ENCODE results near the gene JAK2. TPM values are rescaled to one million over a fixed set of nuclear protein-coding genes. Genes with fewer than 3 reads are reported as not detected.

JAK2 gene
- total and polyA plus RNA-seq, 9 of the 15 experiments (the other 6 are each of a cell fraction or from before 2014, with no cell fraction given), result 4.7 to 23.4 (median 15.3) TPM

GRCh38 chr9:4982721-4983482, 2.2 kb upstream of the JAK2 start:
- BruUV-seq (replicated peaks), result no TSS peak
- ATAC-seq, result no peak
- H3K4me1 ChIP-seq (replicated peaks in 1 of 2; ENCODE audit: control insufficient read depth in 2 of 2, insufficient read depth in 2 of 2, low read length in 2 of 2), result peaks cover 14 to 25% of the 10 kb centered on the region in 2 experiments; a peak in 4 of 5 replicates
- DNase-seq (ENCODE audit: extremely low read depth in 1 of 4, low spot score in 3 of 4), result no peak
- FAIRE-seq, result peak; percentile 35
- H4K20me1 ChIP-seq (replicated peaks; ENCODE audit: control insufficient read depth, insufficient read depth, low read length), result no peaks in the 10 kb centered on the region
- H3K9ac ChIP-seq (ENCODE audit: insufficient read depth in 1 of 2, low read depth in 2 of 2, low read length in 2 of 2), result no peak overlapping the region
- POLR2A ChIA-PET, result interaction anchor here (1.3 kb wide), 1 partner anchor 145 kb away, joined by 3 read pairs; no protein-coding TSS in a partner anchor
- H3K36me3 ChIP-seq (ENCODE audit: control insufficient read depth, insufficient read depth, low read length), result peaks cover 7% of the 10 kb centered on the region; the same call in 2 of the 3 replicates
- H3K4me3 ChIP-seq, result no peak overlapping the region
- intact Hi-C loops (cut with micrococcal nuclease), result no loop called here
- H3K79me2 ChIP-seq (ENCODE audit: control insufficient read depth, insufficient read depth, low read length), result peaks cover 40% of the 10 kb centered on the region
- H3K9me3 ChIP-seq (replicated peaks; ENCODE audit: control insufficient read depth, insufficient read depth, low read depth, low read length), result no peaks in the 10 kb centered on the region
- no peak overlapping the region; the same call in 1 of the 2 replicates for H3K4me2 ChIP-seq (ENCODE audit: insufficient read depth, low read length)
- H3K27ac ChIP-seq (ENCODE audit: extremely low read depth, low read depth, low read length), result no peak overlapping the region
- 54% methylated on average over 2 of the region's 2 CpGs for WGBS (ENCODE audit: insufficient coverage, low coverage, missing lambda C conversion rate)
- in situ Hi-C loops (cut with MboI), result loop anchor here (5.0 to 10.0 kb wide), 2 partner anchors 121 to 228 kb away; no protein-coding TSS in a partner anchor
- TF ChIP-seq, protein P1, sequence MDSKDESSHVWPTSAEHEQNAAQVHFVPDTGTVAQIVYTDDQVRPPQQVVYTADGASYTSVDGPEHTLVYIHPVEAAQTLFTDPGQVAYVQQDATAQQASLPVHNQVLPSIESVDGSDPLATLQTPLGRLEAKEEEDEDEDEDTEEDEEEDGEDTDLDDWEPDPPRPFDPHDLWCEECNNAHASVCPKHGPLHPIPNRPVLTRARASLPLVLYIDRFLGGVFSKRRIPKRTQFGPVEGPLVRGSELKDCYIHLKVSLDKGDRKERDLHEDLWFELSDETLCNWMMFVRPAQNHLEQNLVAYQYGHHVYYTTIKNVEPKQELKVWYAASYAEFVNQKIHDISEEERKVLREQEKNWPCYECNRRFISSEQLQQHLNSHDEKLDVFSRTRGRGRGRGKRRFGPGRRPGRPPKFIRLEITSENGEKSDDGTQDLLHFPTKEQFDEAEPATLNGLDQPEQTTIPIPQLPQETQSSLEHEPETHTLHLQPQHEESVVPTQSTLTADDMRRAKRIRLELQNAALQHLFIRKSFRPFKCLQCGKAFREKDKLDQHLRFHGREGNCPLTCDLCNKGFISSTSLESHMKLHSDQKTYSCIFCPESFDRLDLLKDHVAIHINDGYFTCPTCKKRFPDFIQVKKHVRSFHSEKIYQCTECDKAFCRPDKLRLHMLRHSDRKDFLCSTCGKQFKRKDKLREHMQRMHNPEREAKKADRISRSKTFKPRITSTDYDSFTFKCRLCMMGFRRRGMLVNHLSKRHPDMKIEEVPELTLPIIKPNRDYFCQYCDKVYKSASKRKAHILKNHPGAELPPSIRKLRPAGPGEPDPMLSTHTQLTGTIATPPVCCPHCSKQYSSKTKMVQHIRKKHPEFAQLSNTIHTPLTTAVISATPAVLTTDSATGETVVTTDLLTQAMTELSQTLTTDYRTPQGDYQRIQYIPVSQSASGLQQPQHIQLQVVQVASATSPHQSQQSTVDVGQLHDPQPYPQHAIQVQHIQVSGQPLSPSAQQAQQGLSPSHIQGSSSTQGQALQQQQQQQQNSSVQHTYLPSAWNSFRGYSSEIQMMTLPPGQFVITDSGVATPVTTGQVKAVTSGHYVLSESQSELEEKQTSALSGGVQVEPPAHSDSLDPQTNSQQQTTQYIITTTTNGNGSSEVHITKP (IDR thresholded peaks at IDR 0.05; ENCODE audit: partially characterized antibody), result peak; percentile 42
- TF ChIP-seq, protein P2, sequence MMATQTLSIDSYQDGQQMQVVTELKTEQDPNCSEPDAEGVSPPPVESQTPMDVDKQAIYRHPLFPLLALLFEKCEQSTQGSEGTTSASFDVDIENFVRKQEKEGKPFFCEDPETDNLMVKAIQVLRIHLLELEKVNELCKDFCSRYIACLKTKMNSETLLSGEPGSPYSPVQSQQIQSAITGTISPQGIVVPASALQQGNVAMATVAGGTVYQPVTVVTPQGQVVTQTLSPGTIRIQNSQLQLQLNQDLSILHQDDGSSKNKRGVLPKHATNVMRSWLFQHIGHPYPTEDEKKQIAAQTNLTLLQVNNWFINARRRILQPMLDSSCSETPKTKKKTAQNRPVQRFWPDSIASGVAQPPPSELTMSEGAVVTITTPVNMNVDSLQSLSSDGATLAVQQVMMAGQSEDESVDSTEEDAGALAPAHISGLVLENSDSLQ (IDR thresholded peaks at IDR 0.05), result 0 out of 2 replicates have a peak, but pooled peaks have one; percentile 13
- TF ChIP-seq GABPB2 (CRISPR knock-in tag; conservative IDR thresholded peaks at IDR 0.05) (no peak), ZNF589 (CRISPR knock-in tag; IDR thresholded peaks at IDR 0.05; ENCODE audit: low read depth) (no peak), ZNF140 (CRISPR knock-in tag; IDR thresholded peaks at IDR 0.05) (no peak), GTF2B (IDR thresholded peaks at IDR 0.05; ENCODE audit: extremely low read depth, insufficient read length) (no peak), CEBPG (CRISPR knock-in tag; IDR thresholded peaks at IDR 0.05) (no peak), CEBPG (tag; conservative IDR thresholded peaks at IDR 0.05 in 1 of 2, IDR thresholded peaks at IDR 0.05 in 1 of 2) (peak; percentile 21 to 26; a peak in 1 of 4 replicates), ARID2 (IDR thresholded peaks at IDR 0.05) (no peak)
- TF ChIP-seq, protein P3, sequence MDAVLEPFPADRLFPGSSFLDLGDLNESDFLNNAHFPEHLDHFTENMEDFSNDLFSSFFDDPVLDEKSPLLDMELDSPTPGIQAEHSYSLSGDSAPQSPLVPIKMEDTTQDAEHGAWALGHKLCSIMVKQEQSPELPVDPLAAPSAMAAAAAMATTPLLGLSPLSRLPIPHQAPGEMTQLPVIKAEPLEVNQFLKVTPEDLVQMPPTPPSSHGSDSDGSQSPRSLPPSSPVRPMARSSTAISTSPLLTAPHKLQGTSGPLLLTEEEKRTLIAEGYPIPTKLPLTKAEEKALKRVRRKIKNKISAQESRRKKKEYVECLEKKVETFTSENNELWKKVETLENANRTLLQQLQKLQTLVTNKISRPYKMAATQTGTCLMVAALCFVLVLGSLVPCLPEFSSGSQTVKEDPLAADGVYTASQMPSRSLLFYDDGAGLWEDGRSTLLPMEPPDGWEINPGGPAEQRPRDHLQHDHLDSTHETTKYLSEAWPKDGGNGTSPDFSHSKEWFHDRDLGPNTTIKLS (IDR thresholded peaks at IDR 0.05; ENCODE audit: borderline replicate concordance, low read depth), result no peak
- H3K9me1 ChIP-seq (ENCODE audit: control insufficient read depth, insufficient read depth, low read length), result no peaks in the 10 kb centered on the region
- CTCF ChIA-PET (ENCODE audit: low intra/inter-chr PET ratio), result no interaction called here
- H3K27me3 ChIP-seq (ENCODE audit: control insufficient read depth in 2 of 2, insufficient read depth in 2 of 2, low read length in 2 of 2), result no peaks in the 10 kb centered on the region
- H2AFZ ChIP-seq (ENCODE audit: low read depth, low read length), result no peak overlapping the region
